Ovary (tissue), 9 donors: Measurements from ENCODE around the gene GSTM4. TPM values are rescaled to one million over a fixed set of nuclear protein-coding genes. Genes with fewer than 3 reads are reported as not detected.

Experiments used
- DNase-seq, 5 donors: peaks; one replicate each; pipeline ENCODE4 v3.0.0-alpha.2; 2019 to 2020
- H3K27ac ChIP-seq, 2 donors: fragments of 200-600 bp; one replicate each; pipeline versions ENCODE4 v1.5.1 to v1.8.0; 2019 to 2022
- H3K27me3 ChIP-seq: fragments of 200-600 bp; one replicate; pipeline ENCODE4 v1.8.0; 2022
- H3K36me3 ChIP-seq: fragments of 200-600 bp; sonication (generic); one replicate; pipeline ENCODE4 v1.5.1; 2019
- H3K4me1 ChIP-seq: one replicate; pipeline ENCODE4 v1.8.1; 2013; ENCODE audit warnings: mild to moderate bottlenecking, moderate library complexity; ENCODE audit not compliant: insufficient read depth
- H3K4me3 ChIP-seq: fragments of 200-600 bp; sonication (generic); one replicate; pipeline ENCODE4 v1.5.1; 2017
- H3K9me3 ChIP-seq, 2 donors: fragments of 200-600 bp in 1 of 2; sonication (generic) in 1 of 2; one replicate each; pipeline versions ENCODE4 v1.5.1 to v1.8.1; 2013 to 2019; ENCODE audit warnings: mild to moderate bottlenecking in 1 of 2, moderate library complexity in 1 of 2
- EP300 ChIP-seq: sonication (generic); formaldehyde crosslinking; IDR thresholded peaks from one replicate; pipeline ENCODE4 v1.6.1; 2017; ENCODE audit warnings: antibody characterized with exemption
- POLR2A ChIP-seq: fragments of 450-650 bp; IDR thresholded peaks from one replicate; pipeline ENCODE4 v1.6.1; 2017; ENCODE audit warnings: antibody characterized with exemption, mild to moderate bottlenecking, moderate library complexity
- WGBS, 3 donors: extraction: QIAGEN DNeasy Blood & Tissue Kit in 1 of 3; methylation state at CpG; one replicate each; pipeline versions ENCODE4 v1.1.5 to v1.1.7; 2013 to 2017; 5-methylcytosine and 5-hydroxymethylcytosine counted together
- intact Hi-C, 4 donors: fragments of 100-400 bp; cut with DNase I; formaldehyde crosslinking; loops; one replicate each; pipeline versions ENCODE4 v1.11.0 to v1.15.1; 2022 to 2023
- polyA plus RNA-seq, 2 donors: library from polyadenylated mRNA; stranded (reverse); fragments of 200-250 nt in 1 of 2; fragments of 350-450 nt in 1 of 2; fragmentation: Illumina TruSeq in 1 of 2; extraction: RNeasy Lipid Tissue Mini Kit (QIAGEN cat#74804) in 1 of 2; gene quantifications; one replicate each; pipeline ENCODE4 v1.2.3, GENCODE V29; 2013 to 2014
- total RNA-seq, 7 donors: library from RNA; depleted of rRNA in 2 of 7; stranded (reverse); fragments of >200 nt in 2 of 7; fragmentation: NEBNext Ultra II Directional in 3 of 7; extraction: Animal tissue kit (Norgen Biotek cat#: 25700) in 3 of 7; gene quantifications; one replicate each; pipeline versions ENCODE4 v1.1.0 to v1.2.4, GENCODE V29; 2016 to 2023
- TF ChIP-seq, protein P1 (sequence below), 3 donors: fragments of 450-650 bp in 2 of 3; fragments of 200-600 bp in 1 of 3; IDR thresholded peaks; one replicate each; pipeline versions ENCODE4 v1.5.1 to v1.8.0; 2016 to 2022; ENCODE audit warnings: antibody characterized with exemption in 3 of 3, mild to moderate bottlenecking in 1 of 3
- donor health status: DM: no; HTN: no; CAD: no; lungs with moderate emphysema.
- donor health status: DM: no; HTN: no; CAD: no.
- donor health status: Bipolar disorder and iron deficiency.
- donor health status: DM: yes; HTN: yes; CAD: no.
- donor health status: DM: no; HTN: no; CAD: no.
- donor health status: DM: yes; HTN: yes; CAD: no.

The GSTM4 gene
- total and polyA plus RNA-seq, 9 donors: 23.0 to 116 (median 47.2) TPM

GRCh38 chr1:109639063-109639840 lies 16.6 kb upstream of the GSTM4 start:
- Histone ChIP-seq H3K27me3 (no peaks in the 10 kb centered on the region), H3K9me3 (no peaks in the 10 kb centered on the region), H3K36me3 (no peaks in the 10 kb centered on the region), H3K4me1 (peaks cover 7% of the 10 kb centered on the region), H3K4me3 (no peak overlapping the region), H3K27ac (no peak overlapping the region)
- WGBS, 3 donors: 88 to 90% (median 88%) methylated on average over 9 of the region's 9 CpGs
- DNase-seq: no peak
- TF ChIP-seq, protein P1, sequence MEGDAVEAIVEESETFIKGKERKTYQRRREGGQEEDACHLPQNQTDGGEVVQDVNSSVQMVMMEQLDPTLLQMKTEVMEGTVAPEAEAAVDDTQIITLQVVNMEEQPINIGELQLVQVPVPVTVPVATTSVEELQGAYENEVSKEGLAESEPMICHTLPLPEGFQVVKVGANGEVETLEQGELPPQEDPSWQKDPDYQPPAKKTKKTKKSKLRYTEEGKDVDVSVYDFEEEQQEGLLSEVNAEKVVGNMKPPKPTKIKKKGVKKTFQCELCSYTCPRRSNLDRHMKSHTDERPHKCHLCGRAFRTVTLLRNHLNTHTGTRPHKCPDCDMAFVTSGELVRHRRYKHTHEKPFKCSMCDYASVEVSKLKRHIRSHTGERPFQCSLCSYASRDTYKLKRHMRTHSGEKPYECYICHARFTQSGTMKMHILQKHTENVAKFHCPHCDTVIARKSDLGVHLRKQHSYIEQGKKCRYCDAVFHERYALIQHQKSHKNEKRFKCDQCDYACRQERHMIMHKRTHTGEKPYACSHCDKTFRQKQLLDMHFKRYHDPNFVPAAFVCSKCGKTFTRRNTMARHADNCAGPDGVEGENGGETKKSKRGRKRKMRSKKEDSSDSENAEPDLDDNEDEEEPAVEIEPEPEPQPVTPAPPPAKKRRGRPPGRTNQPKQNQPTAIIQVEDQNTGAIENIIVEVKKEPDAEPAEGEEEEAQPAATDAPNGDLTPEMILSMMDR (IDR thresholded peaks at IDR 0.05): no peak
- no peak for TF ChIP-seq POLR2A
- intact Hi-C loops: loop anchor here in 2 of 4 donors (10.0 kb wide), 2 partner anchors 94 to 346 kb away; partner anchors contain the start of genes AHCYL1 (in 2 of the 2) and GNAI3 (in 1 of the 2)

DNA sequence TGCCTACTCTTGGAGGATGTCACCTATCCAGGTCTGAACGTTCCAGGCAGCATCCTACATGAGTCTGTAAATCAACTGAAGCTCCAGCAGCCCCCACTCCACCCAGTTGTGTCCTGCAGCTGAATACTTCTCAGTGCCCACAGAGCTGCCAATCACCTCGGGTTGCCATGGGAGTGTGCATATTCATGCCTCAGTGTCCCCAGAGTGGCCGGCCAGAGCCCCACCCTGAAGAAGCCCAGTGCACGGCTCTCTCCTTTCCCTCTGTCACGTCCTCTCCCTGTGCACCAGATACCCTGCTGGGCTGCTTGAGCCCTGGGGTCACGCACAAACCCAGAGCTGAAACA lies 16.1 kb upstream of the GSTM4 start:
- peak in 1 of 5 donors; percentile 23 for DNase-seq
- peaks cover 7% of the 10 kb centered on the region for H3K4me1 ChIP-seq
- no peaks in the 10 kb centered on the region for H3K27me3 ChIP-seq
- WGBS, 3 donors: 46 to 52% (median 52%) methylated on average over 6 of the region's 6 CpGs
- no peak overlapping the region for H3K4me3 ChIP-seq
- H3K36me3 ChIP-seq: no peaks in the 10 kb centered on the region
- H3K27ac ChIP-seq: no peak overlapping the region
- H3K9me3 ChIP-seq: no peaks in the 10 kb centered on the region
- intact Hi-C loops: loop anchor here (2.0 to 10.0 kb wide), 6 partner anchors 93 to 345 kb away; partner anchors contain the start of genes AHCYL1 (in 4 of the 4) and GNAI3 (in 3 of the 4)
- TF ChIP-seq POLR2A (no peak), EP300 (no peak)
- TF ChIP-seq, protein P1 (IDR thresholded peaks at IDR 0.05): no peak

GRCh38 chr1:109640285-109640865 lies 15.5 kb upstream of the GSTM4 start:
- intact Hi-C loops: loop anchor here (2.0 to 10.0 kb wide), 5 partner anchors 93 to 344 kb away; partner anchors contain the start of genes AHCYL1 (in 2 of the 4) and GNAI3 (in 2 of the 4)
- H3K4me1 ChIP-seq: peaks cover 7% of the 10 kb centered on the region
- no peak overlapping the region for H3K4me3 ChIP-seq
- no peak overlapping the region for H3K27ac ChIP-seq
- H3K9me3 ChIP-seq: no peaks in the 10 kb centered on the region
- TF ChIP-seq, protein P1 (IDR thresholded peaks at IDR 0.05): peak; percentile 83 to 92 (median 85)
- TF ChIP-seq EP300: no peak
- DNase-seq: peak; percentile 73 to 92 (median 90)
- no peaks in the 10 kb centered on the region for H3K36me3 ChIP-seq
- no peaks in the 10 kb centered on the region for H3K27me3 ChIP-seq
- WGBS, 3 donors: 42 to 71% (median 45%) methylated on average over 3 to 5 of the region's 5 CpGs

- no peaks in the 10 kb centered on the region for H3K27me3 ChIP-seq
- no peaks in the 10 kb centered on the region for H3K9me3 ChIP-seq
- H3K4me3 ChIP-seq: no peak overlapping the region
- 67 to 74% (median 73%) methylated on average over 2 of the region's 2 CpGs for WGBS, 3 donors
- peak in 1 of 5 donors; percentile 11 for DNase-seq
- TF ChIP-seq POLR2A (no peak), EP300 (no peak)
- TF ChIP-seq, protein P1 (IDR thresholded peaks at IDR 0.05): no peak
- no peak overlapping the region for H3K27ac ChIP-seq
- H3K4me1 ChIP-seq: peaks cover 5% of the 10 kb centered on the region
- no peaks in the 10 kb centered on the region for H3K36me3 ChIP-seq
- intact Hi-C loops: loop anchor here (2.0 to 10.0 kb wide), 5 partner anchors 94 to 344 kb away; partner anchors contain the start of genes AHCYL1 (in 2 of the 4) and GNAI3 (in 2 of the 4)
These were observed 14.7 kb upstream of the GSTM4 start for GRCh38 chr1:109641078-109641740.
